ENCODE measurements around the gene FLRT3. TPM values are rescaled to one million over a fixed set of nuclear protein-coding genes. Genes with fewer than 3 reads are reported as not detected.

Gene FLRT3
- total RNA-seq, 2 experiments from 2014 or later = not detected

- H3K4me3 Mint-ChIP-seq = no peak overlapping the region
- H3K27ac Mint-ChIP-seq = no peak overlapping the region
- DNase-seq (no peak), ATAC-seq (ENCODE audit: poor library complexity) (no peak)
- no peak for TF ChIP-seq CTCF (IDR thresholded peaks at IDR 0.05)
- Histone ChIP-seq H3K4me1 (ENCODE audit: insufficient read depth, low read length) (no peaks in the 10 kb centered on the region), H3K27ac (ENCODE audit: low read depth in 1 of 2, low read length in 2 of 2) (no peak overlapping the region), H3K9me3 (ENCODE audit: control insufficient read depth in 1 of 2, insufficient read depth in 1 of 2, low read length in 2 of 2) (peaks cover 0 to 17% of the 10 kb centered on the region in 2 experiments), H3K27me3 (ENCODE audit: control insufficient read depth in 1 of 2, insufficient read depth in 2 of 2, low read length in 2 of 2) (no peaks in the 10 kb centered on the region), H3K36me3 (ENCODE audit: insufficient read depth, low read length) (no peaks in the 10 kb centered on the region), H3K4me3 (ENCODE audit: low read length) (no peak overlapping the region)
- ChIA-PET POLR2A (no interaction called here), CTCF (no interaction called here)
- no peaks in the 10 kb centered on the region for H3K36me3 Mint-ChIP-seq (ENCODE audit: low read depth)
- H3K4me1 Mint-ChIP-seq (ENCODE audit: low read depth) = no peaks in the 10 kb centered on the region
- intact Hi-C loops (cut with DNase I, micrococcal nuclease) = no loop called here
- H3K9me3 Mint-ChIP-seq = peaks cover 5% of the 10 kb centered on the region
- H3K27me3 Mint-ChIP-seq = no peaks in the 10 kb centered on the region
Measured at GRCh38 chr20:14384416-14385175, 47.2 kb upstream of the FLRT3 start.

GRCh38 chr20:14383335-14383734 lies 45.9 kb upstream of the FLRT3 start:
- no peaks in the 10 kb centered on the region for H3K27me3 ChIP-seq (ENCODE audit: control insufficient read depth in 1 of 2, insufficient read depth in 2 of 2, low read length in 2 of 2)
- H3K36me3 ChIP-seq (ENCODE audit: insufficient read depth, low read length) = no peaks in the 10 kb centered on the region
- intact Hi-C loops (cut with DNase I, micrococcal nuclease) = no loop called here
- ChIA-PET CTCF (no interaction called here), POLR2A (no interaction called here)
- H3K4me1 ChIP-seq (ENCODE audit: insufficient read depth, low read length) = no peaks in the 10 kb centered on the region
- no peak overlapping the region for H3K27ac Mint-ChIP-seq
- H3K9me3 ChIP-seq (ENCODE audit: control insufficient read depth in 1 of 2, insufficient read depth in 1 of 2, low read length in 2 of 2) = peaks cover 0 to 11% of the 10 kb centered on the region in 2 experiments
- peaks cover 5% of the 10 kb centered on the region for H3K9me3 Mint-ChIP-seq
- no peaks in the 10 kb centered on the region for H3K4me1 Mint-ChIP-seq (ENCODE audit: low read depth)
- no peak overlapping the region for H3K4me3 Mint-ChIP-seq
- DNase-seq = no peak
- TF ChIP-seq CTCF (IDR thresholded peaks at IDR 0.05) = no peak
- H3K36me3 Mint-ChIP-seq (ENCODE audit: low read depth) = no peaks in the 10 kb centered on the region
- H3K4me3 ChIP-seq (ENCODE audit: low read length) = no peak overlapping the region
- H3K27me3 Mint-ChIP-seq = no peaks in the 10 kb centered on the region
- no peak overlapping the region for H3K27ac ChIP-seq (ENCODE audit: low read depth in 1 of 2, low read length in 2 of 2)
- no peak for ATAC-seq (ENCODE audit: poor library complexity)

- Mint-ChIP-seq H3K9me3 (peaks cover 8% of the 10 kb centered on the region), H3K36me3 (ENCODE audit: low read depth) (no peaks in the 10 kb centered on the region), H3K4me3 (no peak overlapping the region), H3K27ac (no peak overlapping the region), H3K27me3 (no peaks in the 10 kb centered on the region), H3K4me1 (ENCODE audit: low read depth) (no peaks in the 10 kb centered on the region)
- Histone ChIP-seq H3K9me3 (ENCODE audit: control insufficient read depth in 1 of 2, insufficient read depth in 1 of 2, low read length in 2 of 2) (peaks cover 3 to 7% of the 10 kb centered on the region in 2 experiments), H3K27me3 (ENCODE audit: control insufficient read depth in 1 of 2, insufficient read depth in 2 of 2, low read length in 2 of 2) (no peaks in the 10 kb centered on the region), H3K36me3 (ENCODE audit: insufficient read depth, low read length) (no peaks in the 10 kb centered on the region), H3K4me3 (ENCODE audit: low read length) (no peak overlapping the region), H3K4me1 (ENCODE audit: insufficient read depth, low read length) (no peaks in the 10 kb centered on the region), H3K27ac (ENCODE audit: low read depth in 1 of 2, low read length in 2 of 2) (no peak overlapping the region)
- TF ChIP-seq CTCF (IDR thresholded peaks at IDR 0.05) = no peak
- intact Hi-C loops (cut with DNase I, micrococcal nuclease) = no loop called here
- ChIA-PET POLR2A (no interaction called here), CTCF (no interaction called here)
- ATAC-seq (ENCODE audit: poor library complexity) (no peak), DNase-seq (no peak)
Measured at GRCh38 chr20:14378326-14378725, 40.9 kb upstream of the FLRT3 start.
